Measurements from ENCODE around the gene OTOG.

DNA sequence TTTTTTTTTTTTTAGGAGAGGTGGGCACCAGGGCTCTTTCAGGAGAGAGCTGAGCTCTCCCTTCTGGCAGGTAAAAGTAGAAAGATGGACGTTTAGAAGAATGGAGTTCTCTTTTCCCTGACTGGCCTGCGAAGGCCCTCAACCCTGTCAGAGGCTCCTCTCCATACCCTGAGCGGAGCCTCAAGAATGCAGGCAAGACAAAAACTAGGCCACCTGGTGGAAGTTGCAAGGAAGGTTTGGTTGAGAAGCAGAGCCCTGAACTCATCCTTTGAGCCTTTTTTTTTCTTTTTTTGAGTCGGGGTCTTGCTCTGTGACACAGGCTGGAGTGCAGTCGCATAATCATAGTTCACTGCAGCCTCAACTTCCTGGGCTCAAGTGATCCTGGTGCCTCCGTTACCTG, 1.4 kb downstream of the OTOG start:
- TF ChIP-seq RAD21 (IDR thresholded peaks at IDR 0.05; ENCODE audit: low read depth) = no peak
- TF ChIP-seq EP300 (IDR thresholded peaks at IDR 0.05; ENCODE audit: borderline replicate concordance) = no peak
- TF ChIP-seq REST (IDR thresholded peaks at IDR 0.05; ENCODE audit: low read depth) = no peak
- TF ChIP-seq, protein P1, sequence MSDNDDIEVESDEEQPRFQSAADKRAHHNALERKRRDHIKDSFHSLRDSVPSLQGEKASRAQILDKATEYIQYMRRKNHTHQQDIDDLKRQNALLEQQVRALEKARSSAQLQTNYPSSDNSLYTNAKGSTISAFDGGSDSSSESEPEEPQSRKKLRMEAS (IDR thresholded peaks at IDR 0.05) = no peak
- no peak for TF ChIP-seq TAF1 (IDR thresholded peaks at IDR 0.05; ENCODE audit: low read depth)
- TF ChIP-seq TCF12 (IDR thresholded peaks at IDR 0.05; ENCODE audit: low read depth) = no peak
- TF ChIP-seq FOXM1 (IDR thresholded peaks at IDR 0.05; ENCODE audit: borderline replicate concordance, low read depth) = no peak
- no peak for TF ChIP-seq TEAD4 (IDR thresholded peaks at IDR 0.05)
- TF ChIP-seq CREB1 (IDR thresholded peaks at IDR 0.05; ENCODE audit: low read depth) = no peak
- no peak for TF ChIP-seq EGR1 (IDR thresholded peaks at IDR 0.05)

Measured in Ishikawa (cell line).